Stimulated activated CD4-positive, alpha-beta T cell treated with anti-CD3 and anti-CD28 coated beads, Interleukin-4, amount 100 ng/mL, for 4 hours (primary cell): ENCODE measurements around the gene SEC14L3.

Experiments
- DNase-seq, 2 experiments: peaks; one replicate each; pipeline ENCODE4 v3.0.0-alpha.2; 2020

SEC14L3 gene

GRCh38 chr22:30471616-30472318 is at the start of gene SEC14L3:
Gene SEC14L3, minus strand, starts transcription at chr22:30472017. Its CDS starts 59 bp downstream, at chr22:30471958.
- no peak for DNase-seq

- no peak for DNase-seq
Measured at GRCh38 chr22:30519842-30520425, 48.1 kb upstream of the SEC14L3 start.

- DNase-seq, result no peak
Measured at GRCh38 chr22:30516731-30517130, 44.9 kb upstream of the SEC14L3 start.

GRCh38 chr22:30516273-30516672 is 44.5 kb upstream of the SEC14L3 start:
- no peak for DNase-seq

- no peak for DNase-seq
Measured at GRCh38 chr22:30514252-30514651, 42.4 kb upstream of the SEC14L3 start.

- DNase-seq, result no peak
Measured at GRCh38 chr22:30513462-30513861, 41.6 kb upstream of the SEC14L3 start.

- DNase-seq, result no peak
Measured at GRCh38 chr22:30511911-30512310, 40.1 kb upstream of the SEC14L3 start.

GRCh38 chr22:30511109-30511508 is 39.3 kb upstream of the SEC14L3 start:
- DNase-seq, result no peak

- DNase-seq, result no peak
Measured at GRCh38 chr22:30508216-30508615, 36.4 kb upstream of the SEC14L3 start.

GRCh38 chr22:30507670-30508069 is 35.9 kb upstream of the SEC14L3 start:
- DNase-seq, result no peak

GRCh38 chr22:30506507-30506968 is 34.7 kb upstream of the SEC14L3 start:
- no peak for DNase-seq

- no peak for DNase-seq
Measured at GRCh38 chr22:30503551-30503950, 31.7 kb upstream of the SEC14L3 start.

- no peak for DNase-seq
Measured at GRCh38 chr22:30502911-30503310, 31.1 kb upstream of the SEC14L3 start.

- no peak for DNase-seq
Measured at GRCh38 chr22:30502153-30502552, 30.3 kb upstream of the SEC14L3 start.

GRCh38 chr22:30500628-30501027 is 28.8 kb upstream of the SEC14L3 start:
- no peak for DNase-seq

- no peak for DNase-seq
Measured at GRCh38 chr22:30497466-30498150, 25.8 kb upstream of the SEC14L3 start.

GRCh38 chr22:30495041-30495784 is 23.4 kb upstream of the SEC14L3 start:
- DNase-seq, result no peak

GRCh38 chr22:30492144-30492543 is 20.3 kb upstream of the SEC14L3 start:
- no peak for DNase-seq

GRCh38 chr22:30491381-30491780 is 19.6 kb upstream of the SEC14L3 start:
- no peak for DNase-seq

- DNase-seq, result no peak
Measured at GRCh38 chr22:30490399-30490798, 18.6 kb upstream of the SEC14L3 start.

GRCh38 chr22:30488121-30488520 is 16.3 kb upstream of the SEC14L3 start:
- DNase-seq, result no peak

- no peak for DNase-seq
Measured at GRCh38 chr22:30486661-30487115, 14.9 kb upstream of the SEC14L3 start.

- DNase-seq, result no peak
Measured at GRCh38 chr22:30486118-30486517, 14.3 kb upstream of the SEC14L3 start.
